ENCODE results near the gene PLEKHM3. TPM values are rescaled to one million over a fixed set of nuclear protein-coding genes. Genes with fewer than 3 reads are reported as not detected.

PLEKHM3 gene
- total and polyA plus RNA-seq, 2 of the 13 experiments (the other 11 are each of a cell fraction or from before 2014, with no cell fraction given), result 4.5 to 4.7 TPM

DNA sequence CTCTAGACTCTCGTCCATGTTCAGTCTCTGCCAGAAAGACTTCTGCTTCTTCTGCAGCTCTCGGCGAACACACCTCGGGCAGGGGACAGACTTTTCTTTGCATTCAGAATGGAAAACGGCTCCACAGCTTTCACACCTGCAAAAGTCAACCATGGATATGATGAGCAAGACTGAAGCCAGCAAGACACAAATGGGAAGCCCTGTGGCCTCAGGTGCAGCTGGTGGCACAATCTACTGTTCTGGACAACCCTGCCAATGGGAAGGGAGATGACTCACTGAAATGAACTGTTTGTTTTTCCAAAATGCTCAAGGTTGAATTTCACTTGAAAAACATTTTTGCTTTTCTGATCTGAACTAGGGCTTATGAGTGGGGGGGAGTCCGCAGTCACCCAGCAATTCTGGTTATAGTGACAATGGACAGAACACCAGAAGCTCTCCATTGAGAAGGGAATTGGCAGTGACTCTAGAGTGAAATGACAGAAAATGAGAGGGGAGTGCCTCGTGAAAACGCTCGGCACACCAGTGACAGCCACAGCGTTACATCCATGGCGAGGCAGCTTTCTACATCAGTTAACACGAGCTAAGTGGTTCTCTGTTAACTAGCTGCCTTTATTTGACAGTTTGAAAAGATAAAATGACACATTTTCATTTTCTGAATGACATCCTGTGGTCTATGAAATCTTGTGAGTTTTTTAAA lies 196.8 kb downstream of the PLEKHM3 start (continued):
- peak; percentile 69 to 93; a peak in 2 of 4 replicates for TF ChIP-seq EP300 (IDR thresholded peaks at IDR 0.05; ENCODE audit: low read depth in 2 of 2, low read length in 2 of 2)
- peak; percentile 86 for TF ChIP-seq EP300 (CRISPR knock-in tag; IDR thresholded peaks at IDR 0.05; ENCODE audit: borderline replicate concordance)
- TF ChIP-seq RARG (CRISPR knock-in tag; IDR thresholded peaks at IDR 0.05; ENCODE audit: low read depth), result peak; percentile 64; the same call in 1 of the 2 replicates
- no peak for TF ChIP-seq ZNF567 (CRISPR knock-in tag; IDR thresholded peaks at IDR 0.05; ENCODE audit: borderline replicate concordance)
- TF ChIP-seq, protein P1, sequence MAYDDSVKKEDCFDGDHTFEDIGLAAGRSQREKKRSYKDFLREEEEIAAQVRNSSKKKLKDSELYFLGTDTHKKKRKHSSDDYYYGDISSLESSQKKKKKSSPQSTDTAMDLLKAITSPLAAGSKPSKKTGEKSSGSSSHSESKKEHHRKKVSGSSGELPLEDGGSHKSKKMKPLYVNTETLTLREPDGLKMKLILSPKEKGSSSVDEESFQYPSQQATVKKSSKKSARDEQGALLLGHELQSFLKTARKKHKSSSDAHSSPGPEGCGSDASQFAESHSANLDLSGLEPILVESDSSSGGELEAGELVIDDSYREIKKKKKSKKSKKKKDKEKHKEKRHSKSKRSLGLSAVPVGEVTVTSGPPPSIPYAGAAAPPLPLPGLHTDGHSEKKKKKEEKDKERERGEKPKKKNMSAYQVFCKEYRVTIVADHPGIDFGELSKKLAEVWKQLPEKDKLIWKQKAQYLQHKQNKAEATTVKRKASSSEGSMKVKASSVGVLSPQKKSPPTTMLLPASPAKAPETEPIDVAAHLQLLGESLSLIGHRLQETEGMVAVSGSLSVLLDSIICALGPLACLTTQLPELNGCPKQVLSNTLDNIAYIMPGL (CRISPR knock-in tag; IDR thresholded peaks at IDR 0.05; ENCODE audit: borderline replicate concordance in 1 of 2, low read depth in 1 of 2), result peak; percentile 62 to 73; a peak in 3 of 4 replicates
- peak; percentile 69; the same call in 1 of the 2 replicates for TF ChIP-seq ETV5 (CRISPR knock-in tag; IDR thresholded peaks at IDR 0.05; ENCODE audit: borderline replicate concordance)
- peak; percentile 28; the same call in 1 of the 2 replicates for TF ChIP-seq CTCF (CRISPR knock-in tag; IDR thresholded peaks at IDR 0.05)
- peak; percentile 73 for TF ChIP-seq MAX (IDR thresholded peaks at IDR 0.05)
- TF ChIP-seq, protein P2, sequence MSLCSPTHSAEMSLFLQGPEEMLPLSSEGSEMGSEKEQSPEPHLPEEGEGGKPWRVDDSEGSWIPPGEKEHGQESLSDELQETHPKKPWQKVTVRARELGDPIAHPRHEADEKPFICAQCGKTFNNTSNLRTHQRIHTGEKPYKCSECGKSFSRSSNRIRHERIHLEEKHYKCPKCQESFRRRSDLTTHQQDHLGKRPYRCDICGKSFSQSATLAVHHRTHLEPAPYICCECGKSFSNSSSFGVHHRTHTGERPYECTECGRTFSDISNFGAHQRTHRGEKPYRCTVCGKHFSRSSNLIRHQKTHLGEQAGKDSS (CRISPR knock-in tag; IDR thresholded peaks at IDR 0.05; ENCODE audit: borderline replicate concordance, low read depth), result 0 out of 2 replicates have a peak, but pooled peaks have one; percentile 39
- TF ChIP-seq ZNF781 (CRISPR knock-in tag; IDR thresholded peaks at IDR 0.05; ENCODE audit: borderline replicate concordance, not compliant biosample characterization), result peak; percentile 54
- TF ChIP-seq POLR2AphosphoS5 (IDR thresholded peaks at IDR 0.05; ENCODE audit: low read depth, low read length), result peak; percentile 52; the same call in 1 of the 2 replicates
- TF ChIP-seq TEF (CRISPR knock-in tag; IDR thresholded peaks at IDR 0.05), result no peak
- TF ChIP-seq SNAI1 (CRISPR knock-in tag; IDR thresholded peaks at IDR 0.05; ENCODE audit: borderline replicate concordance), result peak; percentile 96
- TF ChIP-seq SPEN (CRISPR knock-in tag; IDR thresholded peaks at IDR 0.05; ENCODE audit: low read depth), result peak; percentile 40; the same call in 1 of the 2 replicates
- peak; percentile 66 for TF ChIP-seq XRCC5 (optimal IDR thresholded peaks at IDR 0.05; ENCODE audit: low read length)
- TF ChIP-seq TBX3 (IDR thresholded peaks at IDR 0.05; ENCODE audit: borderline replicate concordance), result peak; percentile 57
- peak; percentile 88; the same call in 1 of the 2 replicates for TF ChIP-seq NFIC (IDR thresholded peaks at IDR 0.05; ENCODE audit: low read length)
- TF ChIP-seq ZNF605 (CRISPR knock-in tag; IDR thresholded peaks at IDR 0.05), result peak; percentile 94
- peak; percentile 34; the same call in 1 of the 2 replicates for TF ChIP-seq NR2F6 (IDR thresholded peaks at IDR 0.05)
- peak; percentile 73; the same call in 1 of the 2 replicates for TF ChIP-seq NR2F6 (CRISPR knock-in tag; IDR thresholded peaks at IDR 0.05)
- peak; percentile 76; the same call in 1 of the 2 replicates for TF ChIP-seq THRA (CRISPR knock-in tag; IDR thresholded peaks at IDR 0.05; ENCODE audit: borderline replicate concordance)
- no peak for TF ChIP-seq ZNF484 (CRISPR knock-in tag; IDR thresholded peaks at IDR 0.05; ENCODE audit: borderline replicate concordance, low read depth)

Measured in HepG2 (cell line).